Measurements from ENCODE around the gene UBE4B. TPM values are rescaled to one million over a fixed set of nuclear protein-coding genes. Genes with fewer than 3 reads are reported as not detected.

The UBE4B gene
- total and polyA plus RNA-seq, 9 of the 15 experiments (the other 6 are each of a cell fraction or from before 2014, with no cell fraction given), result 11.7 to 73.7 (median 40.1) TPM

- POLR2A ChIA-PET, result interaction anchor here (0.5 kb wide), 1 partner anchor 11 kb away, joined by 5 read pairs; no protein-coding TSS in a partner anchor
- Histone ChIP-seq H3K27ac (ENCODE audit: extremely low read depth, low read depth, low read length) (no peak overlapping the region), H3K4me1 (replicated peaks in 1 of 2; ENCODE audit: control insufficient read depth in 2 of 2, insufficient read depth in 2 of 2, low read length in 2 of 2) (no peaks in the 10 kb centered on the region), H3K9me1 (ENCODE audit: control insufficient read depth, insufficient read depth, low read length) (no peaks in the 10 kb centered on the region), H3K27me3 (ENCODE audit: control insufficient read depth in 2 of 2, insufficient read depth in 2 of 2, low read length in 2 of 2) (no peaks in the 10 kb centered on the region), H3K9me3 (replicated peaks; ENCODE audit: control insufficient read depth, insufficient read depth, low read depth, low read length) (no peaks in the 10 kb centered on the region), H3K9ac (ENCODE audit: insufficient read depth in 1 of 2, low read depth in 2 of 2, low read length in 2 of 2) (no peak overlapping the region), H4K20me1 (replicated peaks; ENCODE audit: control insufficient read depth, insufficient read depth, low read length) (no peaks in the 10 kb centered on the region), H3K4me3 (no peak overlapping the region), H3K4me2 (ENCODE audit: insufficient read depth, low read length) (no peak overlapping the region), H2AFZ (ENCODE audit: low read depth, low read length) (no peak overlapping the region), H3K79me2 (ENCODE audit: control insufficient read depth, insufficient read depth, low read length) (no peaks in the 10 kb centered on the region), H3K36me3 (ENCODE audit: control insufficient read depth, insufficient read depth, low read length) (peaks cover 66% of the 10 kb centered on the region)
- TF ChIP-seq ELK1 (CRISPR knock-in tag; IDR thresholded peaks at IDR 0.05) (no peak), CTCF (IDR thresholded peaks at IDR 0.05 in 2 of 3, conservative IDR thresholded peaks at IDR 0.05 in 1 of 3; ENCODE audit: insufficient read depth in 2 of 3, low read depth in 1 of 3, low read length in 3 of 3) (peak in 1 of 3 experiments; percentile 14; a peak in 1 of 6 replicates)
- DNase-seq (ENCODE audit: extremely low read depth in 1 of 4, low spot score in 3 of 4), result no peak
- in situ Hi-C loops (cut with MboI) (no loop called here), intact Hi-C loops (cut with micrococcal nuclease) (no loop called here)
- no peak for ATAC-seq
- no peak for FAIRE-seq
- CTCF ChIA-PET (ENCODE audit: low intra/inter-chr PET ratio), result no interaction called here
- no TSS peak for BruUV-seq (replicated peaks)
Observed at GRCh38 chr1:10101929-10102328, 69.2 kb downstream of the UBE4B start.

GRCh38 chr1:10103193-10103592, 70.4 kb downstream of the UBE4B start:
- no peaks in the 10 kb centered on the region for H3K9me3 ChIP-seq (replicated peaks; ENCODE audit: control insufficient read depth, insufficient read depth, low read depth, low read length)
- in situ Hi-C loops (cut with MboI) (no loop called here), intact Hi-C loops (cut with micrococcal nuclease) (no loop called here)
- no peak overlapping the region for H3K27ac ChIP-seq (ENCODE audit: extremely low read depth, low read depth, low read length)
- no peak for DNase-seq (ENCODE audit: extremely low read depth in 1 of 4, low spot score in 3 of 4)
- ATAC-seq, result no peak
- H3K4me3 ChIP-seq, result no peak overlapping the region
- WGBS (ENCODE audit: insufficient coverage, low coverage, missing lambda C conversion rate), result 99% methylated on average over 5 of the region's 5 CpGs
- H3K9ac ChIP-seq (ENCODE audit: insufficient read depth in 1 of 2, low read depth in 2 of 2, low read length in 2 of 2), result no peak overlapping the region
- BruUV-seq (replicated peaks), result no TSS peak
- no peaks in the 10 kb centered on the region for H3K27me3 ChIP-seq (ENCODE audit: control insufficient read depth in 2 of 2, insufficient read depth in 2 of 2, low read length in 2 of 2)
- no peak overlapping the region for H2AFZ ChIP-seq (ENCODE audit: low read depth, low read length)
- TF ChIP-seq ZC3H11A (IDR thresholded peaks at IDR 0.05; ENCODE audit: low read depth, low read length) (peak; percentile 88; the same call in 1 of the 2 replicates), CHAMP1 (IDR thresholded peaks at IDR 0.05) (no peak)
- H4K20me1 ChIP-seq (replicated peaks; ENCODE audit: control insufficient read depth, insufficient read depth, low read length), result no peaks in the 10 kb centered on the region
- H3K4me2 ChIP-seq (ENCODE audit: insufficient read depth, low read length), result no peak overlapping the region
- no peaks in the 10 kb centered on the region for H3K79me2 ChIP-seq (ENCODE audit: control insufficient read depth, insufficient read depth, low read length)
- H3K36me3 ChIP-seq (ENCODE audit: control insufficient read depth, insufficient read depth, low read length), result peaks cover 75% of the 10 kb centered on the region
- CTCF ChIA-PET (ENCODE audit: low intra/inter-chr PET ratio), result no interaction called here
- H3K4me1 ChIP-seq (replicated peaks in 1 of 2; ENCODE audit: control insufficient read depth in 2 of 2, insufficient read depth in 2 of 2, low read length in 2 of 2), result no peaks in the 10 kb centered on the region
- POLR2A ChIA-PET, result interaction anchor here (0.6 to 1.0 kb wide), 2 partner anchors 22 to 169 kb away, joined by 3 to 5 read pairs; no protein-coding TSS in a partner anchor
- FAIRE-seq, result no peak
- no peaks in the 10 kb centered on the region for H3K9me1 ChIP-seq (ENCODE audit: control insufficient read depth, insufficient read depth, low read length)

Measured in K562 (cell line).